ENCODE data around the gene SCYL3. TPM values are rescaled to one million over a fixed set of nuclear protein-coding genes. Genes with fewer than 3 reads are reported as not detected.

SCYL3 gene
- polyA plus RNA-seq, 1 of the 3 experiments (the other 2 are of a cell fraction): 5.9 TPM

DNA sequence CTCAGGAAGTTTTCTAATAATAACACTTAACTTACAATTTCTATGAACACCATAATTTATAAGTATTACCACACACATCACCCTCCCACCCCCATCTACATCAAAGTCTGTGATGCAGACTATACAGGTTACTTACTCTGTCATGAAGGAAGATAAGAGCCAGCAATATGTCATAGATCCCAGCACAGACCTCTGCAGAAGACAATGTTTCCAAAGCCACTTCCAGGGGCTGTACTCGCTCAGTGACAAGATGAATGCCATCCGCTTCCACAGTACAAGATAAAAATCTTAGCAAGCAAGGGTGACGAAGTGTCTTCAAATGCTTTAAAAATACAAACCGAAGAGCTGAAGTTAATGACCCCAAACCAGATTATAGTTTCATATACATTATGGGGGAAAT is 15.2 kb downstream of the SCYL3 start:
- 70% methylated on average over 4 of the region's 4 CpGs for WGBS (ENCODE audit: low lambda C conversion rate)
- no peak overlapping the region for H3K4me3 ChIP-seq (ENCODE audit: low read depth in 2 of 2, low read length in 1 of 2)
- H3K9me3 ChIP-seq: no peaks in the 10 kb centered on the region
- H2AFZ ChIP-seq (ENCODE audit: low read depth): no peak overlapping the region
- 0 out of 2 replicates have a peak overlapping the region, but pooled peaks have one; percentile 2 for H3K4me2 ChIP-seq
- peak; percentile 12 for DNase-seq
- no peak overlapping the region for H3K9ac ChIP-seq
- peaks cover 27 to 32% of the 10 kb centered on the region in 2 experiments for H3K36me3 ChIP-seq (replicated peaks in 1 of 2; ENCODE audit: control insufficient read depth in 1 of 2, insufficient read depth in 2 of 2, low read length in 1 of 2)
- no peaks in the 10 kb centered on the region for H3K9me2 ChIP-seq
- no peaks in the 10 kb centered on the region for H3K27me3 ChIP-seq (ENCODE audit: insufficient read depth)
- H3K4me1 ChIP-seq (ENCODE audit: control insufficient read depth in 1 of 2, insufficient read depth in 2 of 2, low read depth in 1 of 2, low read length in 1 of 2): peaks cover 4 to 33% of the 10 kb centered on the region in 2 experiments; a peak in 3 of 4 replicates
- peak overlapping the region; percentile 78 to 83; a peak in 3 of 4 replicates for H3K27ac ChIP-seq (ENCODE audit: low read depth in 2 of 2, low read length in 1 of 2)
- H4K20me1 ChIP-seq (ENCODE audit: insufficient read depth): no peaks in the 10 kb centered on the region
- POLR2A ChIA-PET: no interaction called here
- TF ChIP-seq, protein P1, sequence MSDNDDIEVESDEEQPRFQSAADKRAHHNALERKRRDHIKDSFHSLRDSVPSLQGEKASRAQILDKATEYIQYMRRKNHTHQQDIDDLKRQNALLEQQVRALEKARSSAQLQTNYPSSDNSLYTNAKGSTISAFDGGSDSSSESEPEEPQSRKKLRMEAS (IDR thresholded peaks at IDR 0.05; ENCODE audit: low read depth): no peak
- TF ChIP-seq TCF12 (IDR thresholded peaks at IDR 0.05): no peak
- no peak for TF ChIP-seq GATA2 (CRISPR knock-in tag; IDR thresholded peaks at IDR 0.05)
- TF ChIP-seq TEAD4 (IDR thresholded peaks at IDR 0.05; ENCODE audit: borderline replicate concordance, insufficient read depth): no peak
- 0 out of 2 replicates have a peak, but pooled peaks have one; percentile 35 for TF ChIP-seq PBX3 (IDR thresholded peaks at IDR 0.05)
- peaks cover 37% of the 10 kb centered on the region for H3F3A ChIP-seq (replicated peaks; ENCODE audit: insufficient read depth)
- CTCF ChIA-PET: no interaction called here
- peaks cover 55% of the 10 kb centered on the region for H3K79me2 ChIP-seq (ENCODE audit: insufficient read depth)

- WGBS (ENCODE audit: low lambda C conversion rate): 58% methylated on average over 2 of the region's 2 CpGs
- Histone ChIP-seq H4K20me1 (ENCODE audit: insufficient read depth) (no peaks in the 10 kb centered on the region), H3K27me3 (ENCODE audit: insufficient read depth) (no peaks in the 10 kb centered on the region), H3K9me2 (no peaks in the 10 kb centered on the region), H3K4me2 (0 out of 2 replicates have a peak overlapping the region, but pooled peaks have one; percentile 2), H3K9ac (no peak overlapping the region), H2AFZ (ENCODE audit: low read depth) (no peak overlapping the region), H3K36me3 (replicated peaks in 1 of 2; ENCODE audit: control insufficient read depth in 1 of 2, insufficient read depth in 2 of 2, low read length in 1 of 2) (peaks cover 27 to 37% of the 10 kb centered on the region in 2 experiments), H3K79me2 (ENCODE audit: insufficient read depth) (peaks cover 55% of the 10 kb centered on the region), H3K4me1 (ENCODE audit: control insufficient read depth in 1 of 2, insufficient read depth in 2 of 2, low read depth in 1 of 2, low read length in 1 of 2) (peaks cover 4 to 37% of the 10 kb centered on the region in 2 experiments; a peak in 3 of 4 replicates), H3F3A (replicated peaks; ENCODE audit: insufficient read depth) (peaks cover 40% of the 10 kb centered on the region), H3K4me3 (ENCODE audit: low read depth in 2 of 2, low read length in 1 of 2) (no peak overlapping the region), H3K9me3 (no peaks in the 10 kb centered on the region), H3K27ac (ENCODE audit: low read depth in 2 of 2, low read length in 1 of 2) (peak overlapping the region; percentile 78 to 83; a peak in 3 of 4 replicates)
- no peak for DNase-seq
- ChIA-PET POLR2A (no interaction called here), CTCF (no interaction called here)
- TF ChIP-seq TCF12 (IDR thresholded peaks at IDR 0.05): peak; percentile 89
- TF ChIP-seq JUND (IDR thresholded peaks at IDR 0.05): peak; percentile 41; the same call in 1 of the 2 replicates
- no peak for TF ChIP-seq EZH2phosphoT487 (IDR thresholded peaks at IDR 0.05; ENCODE audit: borderline replicate concordance, low read depth)
- TF ChIP-seq NFIC (IDR thresholded peaks at IDR 0.05; ENCODE audit: borderline replicate concordance): peak; percentile 37; the same call in 1 of the 2 replicates
- TF ChIP-seq EP300 (IDR thresholded peaks at IDR 0.05; ENCODE audit: borderline replicate concordance in 1 of 2, low read depth in 1 of 2, low read length in 1 of 2): peak in 1 of 2 experiments; percentile 58; a peak in 1 of 4 replicates
- TF ChIP-seq, protein P1 (IDR thresholded peaks at IDR 0.05; ENCODE audit: low read depth): peak; percentile 23; the same call in 1 of the 2 replicates
- TF ChIP-seq, protein P2, sequence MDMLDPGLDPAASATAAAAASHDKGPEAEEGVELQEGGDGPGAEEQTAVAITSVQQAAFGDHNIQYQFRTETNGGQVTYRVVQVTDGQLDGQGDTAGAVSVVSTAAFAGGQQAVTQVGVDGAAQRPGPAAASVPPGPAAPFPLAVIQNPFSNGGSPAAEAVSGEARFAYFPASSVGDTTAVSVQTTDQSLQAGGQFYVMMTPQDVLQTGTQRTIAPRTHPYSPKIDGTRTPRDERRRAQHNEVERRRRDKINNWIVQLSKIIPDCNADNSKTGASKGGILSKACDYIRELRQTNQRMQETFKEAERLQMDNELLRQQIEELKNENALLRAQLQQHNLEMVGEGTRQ (IDR thresholded peaks at IDR 0.05; ENCODE audit: borderline replicate concordance, low read depth, low read length): no peak
- peak; percentile 34; the same call in 1 of the 2 replicates for TF ChIP-seq PBX3 (IDR thresholded peaks at IDR 0.05)
- TF ChIP-seq FOSL2 (IDR thresholded peaks at IDR 0.05; ENCODE audit: borderline replicate concordance, low read depth): peak; percentile 65; the same call in 1 of the 2 replicates
- TF ChIP-seq REST (IDR thresholded peaks at IDR 0.05; ENCODE audit: low read depth, low read length): no peak
- TF ChIP-seq RCOR1 (IDR thresholded peaks at IDR 0.05; ENCODE audit: low read length): no peak
Measured at GRCh38 chr1:169877800-169878491, 15.8 kb downstream of the SCYL3 start.

Measured in SK-N-SH (cell line).